Measurements from ENCODE around the gene LIPA.
"Not testable (repeated sequence)": the region's sequence is repeated elsewhere in the genome, so short reads cannot be mapped to it uniquely, and the experiment has no call there.

LIPA gene

GRCh38 chr10:89251409-89252224 lies at the start of gene LIPA:
TSS of gene LIPA (minus strand) at chr10:89251775. CDS start at chr10:89247648, 4,127 bp downstream.
- FAIRE-seq = peak; percentile 95

DNA sequence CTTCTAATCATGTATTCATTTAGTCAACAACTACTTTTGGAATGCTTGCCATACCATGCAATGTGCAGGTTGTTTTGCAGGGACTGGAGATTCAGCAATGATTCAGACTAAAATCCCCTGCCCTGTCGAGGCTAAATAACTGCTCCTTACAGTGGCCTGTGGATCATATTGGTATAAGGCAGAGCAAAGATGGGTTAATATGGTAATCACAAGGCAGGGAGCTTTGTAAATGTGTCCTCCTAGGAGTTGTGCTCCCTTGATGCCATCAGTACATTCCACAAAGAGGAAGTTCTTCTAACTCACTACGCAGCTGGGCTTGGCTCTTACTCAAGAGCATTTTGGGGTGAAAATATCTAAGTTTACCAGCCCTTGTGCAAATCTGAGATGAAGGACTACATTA lies 49.7 kb upstream of the LIPA start:
- no peak for FAIRE-seq

- no peak for FAIRE-seq
Observed at GRCh38 chr10:89299031-89299430, 47.5 kb upstream of the LIPA start.

- FAIRE-seq = no peak
Observed at GRCh38 chr10:89297791-89298190, 46.2 kb upstream of the LIPA start.

DNA sequence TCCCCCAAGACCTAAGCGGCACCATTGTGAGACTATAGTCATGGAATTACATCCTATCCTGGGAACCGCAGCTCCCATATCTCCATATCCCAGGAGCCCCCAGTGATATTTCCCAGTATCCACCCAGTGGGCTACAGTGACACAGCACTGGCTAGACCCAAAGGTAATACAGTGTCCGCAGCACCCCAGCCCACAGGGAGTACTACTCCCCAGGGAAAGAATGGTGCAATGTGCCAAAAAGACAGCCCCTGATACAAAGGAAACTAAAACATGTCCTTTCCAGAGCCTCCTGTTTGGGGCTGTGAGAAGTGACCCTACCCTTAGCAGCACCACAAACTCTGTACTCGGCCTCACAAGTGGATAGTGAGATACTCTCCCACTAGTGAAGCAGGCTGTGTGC lies 45.8 kb upstream of the LIPA start:
- no peak for FAIRE-seq

DNA sequence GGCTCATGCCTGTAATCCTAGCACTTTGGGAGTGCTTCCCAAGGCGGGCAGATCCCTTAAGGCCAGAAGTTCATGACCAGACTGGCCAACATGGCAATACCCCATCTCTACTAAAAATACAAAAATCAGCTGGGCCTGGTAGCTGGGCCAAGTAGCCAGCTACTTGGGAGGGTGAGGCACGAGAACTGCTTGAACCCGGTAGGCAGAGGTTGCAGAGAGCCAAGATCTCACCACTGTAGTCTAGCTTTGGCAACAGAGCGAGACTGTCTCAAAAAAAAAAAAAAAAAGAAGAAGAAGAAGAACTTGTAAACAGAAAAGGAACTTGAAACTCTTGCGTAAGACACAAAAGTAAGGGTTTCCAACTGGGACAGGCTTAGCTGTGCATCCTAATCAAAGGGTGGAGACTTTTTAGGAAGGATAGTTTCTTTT lies 44.7 kb upstream of the LIPA start:
- no peak for FAIRE-seq

DNA sequence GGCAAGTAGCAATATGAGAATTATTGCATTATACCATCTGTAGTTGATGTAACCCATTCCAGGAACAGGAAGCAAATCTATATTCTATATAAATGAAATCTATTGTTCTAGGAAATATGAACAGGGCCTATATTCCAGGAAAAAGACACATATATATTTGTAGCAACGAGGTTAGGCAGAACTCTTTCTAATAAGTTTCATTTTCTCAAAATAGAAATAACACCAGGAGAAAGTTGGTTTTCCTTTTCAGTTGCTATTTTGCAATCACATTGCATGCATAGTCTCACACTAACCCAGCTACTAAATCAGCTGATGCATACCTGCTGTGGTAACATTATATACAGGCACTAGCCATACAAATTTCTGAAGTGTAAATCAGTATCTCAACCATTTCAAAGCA lies 44.0 kb upstream of the LIPA start:
- FAIRE-seq = no peak

DNA sequence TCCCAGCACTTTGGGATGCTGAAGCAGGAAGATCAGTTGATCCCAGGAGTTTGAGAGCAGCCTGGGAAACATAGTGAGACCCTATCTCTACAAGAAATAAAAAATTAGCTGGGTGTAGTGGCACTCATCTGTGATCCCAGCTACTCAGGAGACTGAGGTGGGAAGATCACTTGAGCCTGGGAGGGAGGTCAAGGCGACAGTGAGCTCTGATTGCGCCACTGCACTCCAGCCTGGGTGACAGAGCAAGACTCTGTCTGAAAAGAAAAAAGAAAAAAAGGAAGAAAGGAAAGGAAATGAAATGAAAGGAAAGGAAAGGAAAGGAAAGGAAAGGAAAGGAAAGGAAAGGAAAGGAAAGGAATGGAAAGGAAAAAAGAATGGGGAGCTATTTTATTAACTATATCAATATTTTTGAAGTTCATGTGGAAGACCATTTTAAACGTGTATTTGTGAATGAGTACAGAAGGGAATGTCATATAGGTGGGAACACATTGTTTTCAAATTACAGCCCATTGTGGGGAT lies 43.2 kb upstream of the LIPA start:
- no peak for FAIRE-seq

DNA sequence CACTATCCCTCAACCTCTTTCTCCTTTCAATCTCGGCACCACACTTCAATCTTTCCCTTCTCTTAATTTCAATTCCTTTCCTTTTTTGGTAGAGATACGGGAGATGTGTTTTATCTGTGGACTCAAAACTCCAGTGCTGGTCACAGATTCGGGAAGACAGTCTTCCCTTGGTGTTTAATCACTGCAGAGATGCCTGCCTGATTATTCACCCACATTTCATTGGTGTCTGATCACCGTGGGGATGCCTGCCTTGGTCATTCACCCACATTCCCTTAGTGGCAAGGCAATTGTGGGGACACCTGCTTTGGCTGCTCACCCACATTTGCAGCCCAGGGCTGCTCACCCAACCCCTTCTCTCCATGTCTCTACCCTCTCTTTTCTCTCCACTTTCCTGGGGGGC lies 33.7 kb upstream of the LIPA start:
- not testable (repeated sequence) for FAIRE-seq

DNA sequence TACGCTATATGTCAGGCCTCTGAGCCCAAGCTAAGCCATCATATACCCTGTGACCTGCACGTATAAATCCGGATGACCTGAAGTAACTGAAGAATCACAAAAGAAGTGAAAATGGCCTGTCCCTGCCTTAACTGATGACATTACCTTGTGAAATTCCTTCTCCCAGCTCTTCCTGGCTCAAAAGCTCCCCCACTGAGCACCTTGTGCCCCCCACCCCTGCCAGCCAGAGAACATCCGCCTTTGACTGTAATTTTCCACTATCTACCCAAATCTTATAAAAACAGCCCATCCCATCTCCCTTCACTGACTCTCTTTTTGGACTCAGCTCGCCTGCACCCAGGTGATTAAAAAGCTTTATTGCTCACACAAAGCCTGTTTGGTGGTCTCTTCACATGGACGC lies 33.1 kb upstream of the LIPA start:
- not testable (repeated sequence) for FAIRE-seq

DNA sequence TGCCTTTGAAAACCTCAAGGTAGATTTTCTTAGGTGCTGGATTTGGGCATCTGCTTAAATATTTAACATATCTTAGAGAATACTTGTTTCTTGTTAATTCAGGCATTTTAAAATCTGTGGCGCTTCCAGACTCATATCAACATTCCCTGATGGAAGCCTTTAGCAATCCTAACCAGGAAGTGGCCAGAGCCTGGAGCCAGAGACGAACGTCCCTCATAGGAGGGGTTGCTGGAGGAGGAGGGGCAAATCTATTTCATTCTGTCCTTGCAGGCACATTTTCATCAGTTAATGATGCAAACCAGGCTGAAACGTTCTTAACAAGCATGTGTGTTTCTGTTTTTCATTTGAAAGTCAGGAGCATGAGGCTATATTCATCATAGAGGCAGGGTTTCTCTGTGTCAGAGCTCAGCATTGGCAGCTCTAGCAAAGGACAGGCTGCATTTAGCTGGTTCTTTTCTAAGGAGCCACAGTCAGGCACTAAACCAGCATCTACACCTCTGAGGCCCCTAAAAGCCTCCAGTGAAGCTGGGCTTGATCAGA lies 32.4 kb upstream of the LIPA start:
- no peak for FAIRE-seq

DNA sequence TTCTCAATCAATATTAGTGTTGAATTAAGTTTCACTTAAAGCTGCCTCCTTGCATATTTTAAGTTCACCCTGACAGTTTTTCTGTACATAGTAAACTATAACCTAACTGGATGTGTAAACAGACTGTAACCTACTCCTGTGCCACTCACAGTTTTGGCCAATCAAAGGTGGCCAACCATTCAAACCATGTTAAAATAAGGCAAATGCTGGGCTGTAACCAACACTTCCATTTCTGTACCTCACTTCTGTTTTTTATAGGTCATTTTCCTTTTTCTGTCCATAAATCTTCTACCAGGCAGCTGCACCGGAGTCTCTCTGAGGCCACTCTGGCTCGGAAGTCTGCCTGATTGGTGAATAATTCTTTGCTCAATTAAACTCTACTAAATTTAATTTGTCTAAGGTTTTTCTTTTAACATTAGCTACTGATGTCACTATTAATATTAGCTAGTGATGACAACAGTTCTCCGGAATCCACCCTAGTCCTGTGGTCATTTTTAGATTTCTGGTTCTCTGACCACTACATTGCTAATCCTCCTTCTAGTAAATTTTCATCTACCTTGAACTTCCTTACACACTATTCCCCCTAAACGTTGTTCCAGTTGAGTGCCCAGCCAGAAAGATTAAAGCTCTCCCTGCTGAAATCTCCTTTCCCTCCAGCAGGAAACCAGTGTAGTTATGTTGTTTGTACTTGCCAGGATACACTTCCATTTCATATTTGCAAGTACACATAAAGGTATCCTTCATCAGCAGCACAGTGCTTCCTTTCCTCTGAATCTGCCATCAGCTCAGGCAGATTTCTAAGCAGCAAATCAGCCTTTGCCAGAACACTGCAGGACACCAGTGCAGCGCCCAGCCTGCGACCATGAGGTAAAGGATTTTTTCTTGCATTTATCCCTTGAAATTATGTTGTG lies 31.7 kb upstream of the LIPA start:
- no peak for FAIRE-seq

DNA sequence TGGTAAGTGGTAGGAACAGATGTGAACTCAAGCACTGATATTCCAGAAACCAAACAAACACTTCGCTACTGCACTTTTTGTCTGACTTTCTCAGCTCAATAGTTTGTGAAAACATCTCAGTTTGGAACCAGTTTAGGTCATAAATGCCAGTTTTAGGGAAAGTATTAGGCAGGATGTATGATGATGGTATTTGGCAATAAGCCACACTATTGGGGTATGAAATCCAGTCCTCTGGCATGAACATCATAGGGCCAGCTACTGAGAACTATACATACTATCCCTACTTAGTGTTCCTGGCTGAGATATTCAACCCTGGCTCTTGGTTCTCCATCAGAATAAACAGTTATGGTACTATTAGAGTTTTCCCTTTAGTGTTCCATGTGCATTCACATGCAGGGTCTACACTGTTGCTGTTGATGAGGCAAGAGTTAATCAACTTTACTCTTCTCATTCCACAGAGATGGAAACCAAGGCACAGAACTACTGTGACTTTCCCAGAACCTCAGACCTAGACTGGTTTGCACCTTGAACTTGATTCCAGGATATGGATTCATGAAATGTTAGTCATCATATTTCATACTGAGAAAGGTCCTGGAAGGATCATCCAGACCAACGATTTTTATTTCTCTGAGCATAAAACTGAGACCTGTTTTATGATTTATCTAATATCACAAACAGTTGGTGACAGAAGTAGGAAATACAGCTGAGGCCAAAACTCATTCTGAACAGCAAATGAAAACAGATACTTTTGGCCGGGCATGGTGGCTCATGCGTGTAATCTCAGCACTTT lies 30.2 kb upstream of the LIPA start:
- no peak for FAIRE-seq

DNA sequence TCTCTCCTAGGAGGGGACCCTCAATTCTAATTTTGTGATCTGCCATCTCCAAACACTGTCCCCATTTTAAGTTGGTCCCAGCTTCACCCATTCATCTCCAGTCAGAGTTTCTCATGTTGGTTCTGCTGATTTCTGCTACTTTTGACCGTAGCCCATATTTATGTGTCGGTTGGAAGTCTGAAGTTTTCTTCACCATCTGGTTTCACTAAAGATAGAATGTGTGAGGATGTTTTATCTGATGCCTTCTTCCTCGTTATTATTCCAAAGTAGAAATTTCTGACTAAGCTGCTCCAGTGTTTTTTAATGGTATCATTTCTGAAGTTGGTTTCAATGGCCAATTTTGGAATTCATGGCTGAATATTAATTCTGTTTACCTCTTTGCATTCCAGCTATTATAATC lies 28.9 kb upstream of the LIPA start:
- no peak for FAIRE-seq

DNA sequence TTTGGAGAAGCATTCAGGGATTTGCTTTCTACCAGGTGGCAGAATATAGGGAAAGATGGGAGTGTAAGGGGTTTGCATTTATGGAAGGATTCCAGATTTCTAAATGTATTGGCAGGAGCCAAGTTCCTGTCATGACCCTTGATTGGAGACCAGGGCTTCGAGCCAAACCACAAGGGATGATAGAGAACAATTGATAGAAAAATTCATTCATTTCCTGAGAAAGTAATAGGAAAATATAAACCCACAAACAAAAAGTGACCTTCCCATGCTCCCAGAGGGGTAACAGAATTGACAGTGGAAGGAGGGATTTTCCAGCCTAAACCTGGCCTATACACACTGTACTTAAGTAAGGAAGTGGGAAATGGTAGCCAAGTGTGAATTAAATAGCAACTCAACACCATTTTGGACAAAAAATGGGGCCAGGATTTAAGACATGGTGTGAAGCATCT lies 27.9 kb upstream of the LIPA start:
- FAIRE-seq = no peak

- FAIRE-seq = no peak
Observed at GRCh38 chr10:89278900-89279392, 27.4 kb upstream of the LIPA start.

DNA sequence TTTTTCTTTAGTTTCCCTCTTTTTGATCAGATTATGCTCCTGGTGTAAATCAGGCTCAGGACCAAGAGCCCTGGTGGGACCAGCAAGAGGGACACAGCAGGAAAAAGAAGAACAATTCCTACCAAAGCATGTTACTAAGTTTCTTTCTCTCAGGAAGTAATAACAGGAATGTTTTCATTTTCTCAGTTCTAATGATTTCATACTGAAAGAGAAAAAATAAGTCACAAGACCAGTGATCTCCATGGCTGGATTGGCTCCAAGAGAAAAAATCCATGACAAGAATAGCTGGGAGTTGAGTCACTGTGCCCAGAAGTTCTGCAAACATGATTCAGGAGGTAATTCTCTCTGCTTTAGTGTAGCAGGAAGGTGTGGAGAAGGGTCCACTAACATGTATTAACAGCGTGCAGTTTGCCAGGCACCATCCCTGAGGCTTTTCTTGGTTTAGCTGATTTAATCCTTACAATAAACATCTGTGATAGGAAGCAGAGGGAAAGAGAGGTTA lies 26.5 kb upstream of the LIPA start:
- FAIRE-seq = no peak

- no peak for FAIRE-seq
Observed at GRCh38 chr10:89275383-89275782, 23.8 kb upstream of the LIPA start.

GRCh38 chr10:89274928-89275327 lies 23.4 kb upstream of the LIPA start:
- FAIRE-seq = no peak

DNA sequence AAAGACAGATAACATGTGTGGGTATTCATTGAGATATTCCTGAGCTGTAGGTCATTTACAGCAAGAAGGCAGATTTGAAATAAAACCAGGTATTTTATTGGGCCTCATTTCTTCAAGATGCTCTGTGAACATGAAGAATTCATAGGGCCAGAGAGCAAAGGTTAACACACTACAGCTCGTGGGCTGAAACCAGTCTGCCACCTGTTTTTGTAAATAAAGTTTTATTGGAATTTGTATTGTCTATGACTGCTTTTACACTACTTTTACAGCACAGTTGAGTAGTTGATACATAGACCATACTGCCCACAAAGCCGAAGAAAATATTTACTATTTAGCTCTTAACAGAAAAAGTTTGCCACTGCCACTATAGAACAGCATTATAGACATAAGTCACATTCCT lies 22.1 kb upstream of the LIPA start:
- FAIRE-seq = no peak

GRCh38 chr10:89271532-89271931 lies 20.0 kb upstream of the LIPA start:
- FAIRE-seq = no peak

DNA sequence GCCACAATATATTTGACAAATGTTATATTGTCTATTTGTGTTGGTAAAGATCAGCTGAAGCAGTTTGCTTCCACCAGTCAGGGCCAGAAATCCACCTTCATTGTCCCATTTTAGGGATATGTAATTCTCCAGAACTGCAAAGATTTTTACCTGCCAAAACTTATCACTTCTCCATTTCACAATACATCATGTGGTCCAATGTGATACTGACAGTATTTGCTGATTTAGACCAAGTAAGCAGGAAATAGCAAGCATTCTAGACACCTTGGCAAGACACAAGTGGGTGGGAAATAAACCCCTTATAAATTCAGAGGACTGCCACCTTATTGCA lies 18.5 kb upstream of the LIPA start:
- no peak for FAIRE-seq

Measured in G401.6 (cell line).